HepG2 (cell line): ENCODE measurements around the gene CPSF7. TPM values are rescaled to one million over a fixed set of nuclear protein-coding genes. Genes with fewer than 3 reads are reported as not detected.

Source experiments
- CBX5 ChIP-seq: sonication (generic); formaldehyde crosslinking; IDR thresholded peaks from 2 replicates; pipeline ENCODE4 v1.4.0; 2020; ENCODE audit warnings: missing genetic modification reagents, borderline replicate concordance
- DBP ChIP-seq: sonication (generic); formaldehyde crosslinking; IDR thresholded peaks from 2 replicates; pipeline ENCODE4 v1.4.0; 2020; ENCODE audit warnings: missing genetic modification reagents; ENCODE audit errors: not compliant biosample characterization
- MAFK ChIP-seq, 2 experiments: IDR thresholded peaks in 1 of 2; conservative IDR thresholded peaks in 1 of 2; 2 replicates each; pipeline ENCODE4 v1.6.1; 2011; ENCODE audit warnings: improper control_type of control experiment in 2 of 2, low read length in 2 of 2
- MIER2 ChIP-seq: IDR thresholded peaks from 2 replicates; pipeline ENCODE4 v1.6.1; 2016; ENCODE audit warnings: missing biosample characterization, missing genetic modification reagents
- NCOA2 ChIP-seq: sonication (generic); formaldehyde crosslinking; IDR thresholded peaks from 2 replicates; pipeline ENCODE4 v1.8.0; 2022; ENCODE audit warnings: inconsistent platforms
- NR2F6 ChIP-seq, 2 experiments: IDR thresholded peaks; 2 replicates each; pipeline ENCODE4 v1.6.1; 2016; ENCODE audit warnings: antibody characterized with exemption in 1 of 2, mild to moderate bottlenecking in 1 of 2
- TBX2 ChIP-seq: sonication (generic); formaldehyde crosslinking; IDR thresholded peaks from 2 replicates; pipeline ENCODE4 v1.5.0; 2020; ENCODE audit warnings: missing genetic modification reagents, mild to moderate bottlenecking, borderline replicate concordance
- TEAD3 ChIP-seq: optimal IDR thresholded peaks from 2 replicates; pipeline ENCODE3; 2016; ENCODE audit warnings: borderline replicate concordance
- U2AF1 ChIP-seq: fragments of 200-400 bp; formaldehyde crosslinking; optimal IDR thresholded peaks from 2 replicates; pipeline ENCODE3; 2017; ENCODE audit warnings: mild to moderate bottlenecking, low read depth, low read length
- ZBTB40 ChIP-seq, 2 experiments: fragments of 450-650 bp in 1 of 2; sonication (generic) in 1 of 2; formaldehyde crosslinking in 1 of 2; IDR thresholded peaks; 2 replicates each; pipeline versions ENCODE4 v1.6.1 to v1.8.0; 2016 to 2022; ENCODE audit warnings: antibody characterized with exemption in 1 of 2, mild to moderate bottlenecking in 1 of 2, missing genetic modification reagents in 1 of 2
- ZFP82 ChIP-seq: sonication (generic); formaldehyde crosslinking; IDR thresholded peaks from 2 replicates; pipeline ENCODE4 v1.5.1; 2020; ENCODE audit warnings: mild to moderate bottlenecking, missing genetic modification reagents, borderline replicate concordance
- ZMYM2 ChIP-seq: sonication (generic); formaldehyde crosslinking; IDR thresholded peaks from 2 replicates; pipeline ENCODE4 v1.8.0; 2022; ENCODE audit warnings: mild to moderate bottlenecking, missing genetic modification reagents
- ZNF260 ChIP-seq: sonication (generic); formaldehyde crosslinking; IDR thresholded peaks from 2 replicates; pipeline ENCODE4 v1.4.0; 2020; ENCODE audit warnings: missing genetic modification reagents, low read depth, mild to moderate bottlenecking, borderline replicate concordance
- ZNF709 ChIP-seq: sonication (generic); formaldehyde crosslinking; IDR thresholded peaks from 2 replicates; pipeline ENCODE4 v1.5.0; 2020; ENCODE audit warnings: mild to moderate bottlenecking, missing genetic modification reagents
- polyA plus RNA-seq, 8 experiments: library from polyadenylated mRNA; depleted of rRNA in 3 of 8; stranded (reverse) in 7 of 8; unstranded in 1 of 8; fragments of >200 nt; fragmentation: Illumina TruSeq in 4 of 8; extraction: Trizol in 4 of 8; gene quantifications; 2 replicates each; pipeline versions ENCODE4 v1.2.1 to v1.2.3, GENCODE V29; 2011 to 2016; ENCODE audit warnings: low read depth in 4 of 8, missing spikeins in 1 of 8, mixed read lengths in 1 of 8; ENCODE audit not compliant: insufficient read depth in 1 of 8
- total RNA-seq, 5 experiments: library from RNA; depleted of rRNA; stranded (reverse); fragments of >200 nt; fragmentation: Illumina TruSeq; extraction: Trizol; gene quantifications; 2 replicates each; pipeline ENCODE4 v1.2.3, GENCODE V29; 2016; ENCODE audit warnings: low read depth in 1 of 5
- TF ChIP-seq, protein P1 (sequence below): sonication (generic); formaldehyde crosslinking; IDR thresholded peaks from 2 replicates; pipeline ENCODE4 v1.4.0; 2020; ENCODE audit warnings: mild to moderate bottlenecking, missing genetic modification reagents
- TF ChIP-seq, protein P2 (sequence below): sonication (generic); formaldehyde crosslinking; IDR thresholded peaks from 2 replicates; pipeline ENCODE4 v1.8.0; 2022; ENCODE audit warnings: mild to moderate bottlenecking, missing genetic modification reagents, moderate library complexity

The CPSF7 gene
- total and polyA plus RNA-seq, 2 of the 13 experiments (the other 11 are each of a cell fraction or from before 2014, with no cell fraction given), result 34.1 to 36.8 TPM

GRCh38 chr11:61429691-61430582 is at the start of gene CPSF7, which contains the start of gene SDHAF2 (continued):
- peak; percentile 89 for TF ChIP-seq ZBTB40 (IDR thresholded peaks at IDR 0.05)
- peak; percentile 77 for TF ChIP-seq ZBTB40 (CRISPR knock-in tag; IDR thresholded peaks at IDR 0.05)
- TF ChIP-seq ZNF260 (CRISPR knock-in tag), result no peak
- peak; percentile 90 for TF ChIP-seq ZFP82 (CRISPR knock-in tag)
- TF ChIP-seq TBX2 (CRISPR knock-in tag), result peak; percentile 85
- peak; percentile 32 for TF ChIP-seq TEAD3 (CRISPR knock-in tag)
- TF ChIP-seq DBP (CRISPR knock-in tag), result peak; percentile 75
- no peak for TF ChIP-seq U2AF1
- TF ChIP-seq NCOA2 (CRISPR knock-in tag), result no peak
- TF ChIP-seq MIER2 (CRISPR knock-in tag), result no peak
- TF ChIP-seq CBX5 (CRISPR knock-in tag), result no peak
- TF ChIP-seq ZMYM2 (CRISPR knock-in tag), result 0 out of 2 replicates have a peak, but pooled peaks have one; percentile 42
- TF ChIP-seq, protein P1, sequence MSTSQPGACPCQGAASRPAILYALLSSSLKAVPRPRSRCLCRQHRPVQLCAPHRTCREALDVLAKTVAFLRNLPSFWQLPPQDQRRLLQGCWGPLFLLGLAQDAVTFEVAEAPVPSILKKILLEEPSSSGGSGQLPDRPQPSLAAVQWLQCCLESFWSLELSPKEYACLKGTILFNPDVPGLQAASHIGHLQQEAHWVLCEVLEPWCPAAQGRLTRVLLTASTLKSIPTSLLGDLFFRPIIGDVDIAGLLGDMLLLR (CRISPR knock-in tag), result peak; percentile 30; the same call in 1 of the 2 replicates
- no peak for TF ChIP-seq MAFK (conservative IDR thresholded peaks at IDR 0.05 in 1 of 2, IDR thresholded peaks at IDR 0.05 in 1 of 2; ENCODE audit: low read length in 2 of 2)
- peak; percentile 88 for TF ChIP-seq ZNF709 (CRISPR knock-in tag)
- no peak for TF ChIP-seq NR2F6 (IDR thresholded peaks at IDR 0.05)
- TF ChIP-seq NR2F6 (CRISPR knock-in tag; IDR thresholded peaks at IDR 0.05), result no peak
- TF ChIP-seq, protein P2, sequence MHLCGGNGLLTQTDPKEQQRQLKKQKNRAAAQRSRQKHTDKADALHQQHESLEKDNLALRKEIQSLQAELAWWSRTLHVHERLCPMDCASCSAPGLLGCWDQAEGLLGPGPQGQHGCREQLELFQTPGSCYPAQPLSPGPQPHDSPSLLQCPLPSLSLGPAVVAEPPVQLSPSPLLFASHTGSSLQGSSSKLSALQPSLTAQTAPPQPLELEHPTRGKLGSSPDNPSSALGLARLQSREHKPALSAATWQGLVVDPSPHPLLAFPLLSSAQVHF (CRISPR knock-in tag), result peak; percentile 95; the same call in 1 of the 2 replicates
